Stimulated activated naive B cell treated with anti-CD40 and anti-IgM and Interleukin-4, amounts not matched to agents 10 μg/mL and 1 μg/mL and 100 μg/mL, for 72 hours (primary cell): Measurements from ENCODE around the gene GPC6.

Source experiments
- ATAC-seq, 2 donors: fragments of 150-1000 bp; cut with Tn5 transposase; replicated peaks; 2 replicates each; pipeline ENCODE4 v1.10.0; 2021; ENCODE audit warnings: moderate library complexity in 1 of 2
- DNase-seq: peaks from one replicate; pipeline ENCODE4 v3.0.0; 2021
- H3K27ac Mint-ChIP-seq: one replicate; pipeline ENCODE4 v1.8.0; 2022; ENCODE audit warnings: mild to moderate bottlenecking, mixed read lengths
- H3K27me3 Mint-ChIP-seq, 2 donors: one replicate each; pipeline ENCODE4 v1.8.0; 2022; ENCODE audit warnings: mixed read lengths in 2 of 2
- H3K36me3 Mint-ChIP-seq, 2 donors: one replicate each; pipeline ENCODE4 v1.8.0; 2022; ENCODE audit warnings: mixed read lengths in 2 of 2, mild to moderate bottlenecking in 1 of 2
- H3K4me1 Mint-ChIP-seq, 2 donors: one replicate each; pipeline ENCODE4 v1.8.0; 2022; ENCODE audit warnings: mixed read lengths in 2 of 2, mild to moderate bottlenecking in 1 of 2
- H3K4me3 Mint-ChIP-seq, 2 donors: one replicate each; pipeline ENCODE4 v1.8.0; 2022; ENCODE audit warnings: mild to moderate bottlenecking in 2 of 2, mixed read lengths in 2 of 2, moderate library complexity in 1 of 2
- H3K9me3 Mint-ChIP-seq, 2 donors: one replicate each; pipeline ENCODE4 v1.8.0; 2022; ENCODE audit warnings: mixed read lengths in 2 of 2, mild to moderate bottlenecking in 1 of 2

The GPC6 gene

DNA sequence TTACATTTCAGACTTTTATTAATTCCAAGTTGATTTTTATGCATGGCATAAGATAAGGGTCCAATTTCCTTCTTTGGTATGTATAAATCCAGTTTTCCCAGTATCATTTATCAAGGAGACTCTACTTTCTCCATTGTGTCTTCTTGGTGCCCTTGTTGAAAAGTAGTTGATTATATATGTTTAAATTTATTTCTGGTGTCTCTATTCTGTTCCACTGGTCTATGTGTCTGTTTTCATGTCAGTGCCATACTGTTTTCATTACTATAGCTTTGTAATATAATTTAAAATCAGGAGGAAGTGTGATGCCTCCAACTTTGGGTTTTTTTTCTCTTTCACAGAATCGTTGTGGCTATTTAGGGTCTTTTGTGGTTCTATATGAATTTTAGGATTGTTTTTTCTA, 1019.9 kb downstream of the GPC6 start:
- no peak for DNase-seq
- no peaks in the 10 kb centered on the region for H3K27me3 Mint-ChIP-seq
- ATAC-seq, result no peak
- peaks cover 0 to 5% of the 10 kb centered on the region in 2 donors for H3K4me1 Mint-ChIP-seq
- H3K36me3 Mint-ChIP-seq, result no peaks in the 10 kb centered on the region
- H3K4me3 Mint-ChIP-seq, result no peak overlapping the region
- no peak overlapping the region for H3K27ac Mint-ChIP-seq
- peaks cover 0 to 1% of the 10 kb centered on the region in 2 donors for H3K9me3 Mint-ChIP-seq

DNA sequence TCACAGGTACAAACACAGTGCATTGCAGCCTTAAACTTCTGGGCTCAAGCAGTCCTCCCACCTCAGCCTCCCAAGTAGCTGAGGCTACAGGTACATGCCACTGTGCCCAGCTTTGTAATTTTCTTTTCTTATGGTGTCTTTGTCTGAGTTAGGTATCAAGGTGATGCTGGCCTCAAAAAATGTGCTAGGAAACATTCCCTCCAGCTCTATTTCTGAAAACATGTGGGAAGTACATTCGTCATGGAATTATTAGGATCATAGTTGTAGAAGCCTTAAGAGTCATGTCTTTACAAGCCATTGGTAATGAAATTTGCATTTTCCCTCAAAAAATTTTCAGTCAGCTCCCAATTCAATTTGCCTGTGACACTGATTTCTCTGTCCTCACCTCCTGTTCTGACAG, 1021.3 kb downstream of the GPC6 start:
- ATAC-seq, result no peak
- DNase-seq, result no peak
- Mint-ChIP-seq H3K27me3 (no peaks in the 10 kb centered on the region), H3K36me3 (no peaks in the 10 kb centered on the region), H3K9me3 (peaks cover 0 to 1% of the 10 kb centered on the region in 2 donors), H3K4me3 (no peak overlapping the region), H3K27ac (no peak overlapping the region), H3K4me1 (peaks cover 0 to 5% of the 10 kb centered on the region in 2 donors)

- Mint-ChIP-seq H3K27ac (no peak overlapping the region), H3K4me3 (no peak overlapping the region), H3K4me1 (peaks cover 0 to 1% of the 10 kb centered on the region in 2 donors), H3K9me3 (peaks cover 0 to 1% of the 10 kb centered on the region in 2 donors), H3K27me3 (no peaks in the 10 kb centered on the region), H3K36me3 (no peaks in the 10 kb centered on the region)
- no peak for ATAC-seq
- no peak for DNase-seq
Measured at GRCh38 chr13:94248454-94249228, 1022.0 kb downstream of the GPC6 start.

GRCh38 chr13:94249512-94249911, 1022.9 kb downstream of the GPC6 start:
- Mint-ChIP-seq H3K27me3 (no peaks in the 10 kb centered on the region), H3K9me3 (peaks cover 0 to 1% of the 10 kb centered on the region in 2 donors), H3K4me3 (no peak overlapping the region), H3K4me1 (no peaks in the 10 kb centered on the region), H3K36me3 (no peaks in the 10 kb centered on the region), H3K27ac (no peak overlapping the region)
- ATAC-seq (no peak), DNase-seq (no peak)

DNA sequence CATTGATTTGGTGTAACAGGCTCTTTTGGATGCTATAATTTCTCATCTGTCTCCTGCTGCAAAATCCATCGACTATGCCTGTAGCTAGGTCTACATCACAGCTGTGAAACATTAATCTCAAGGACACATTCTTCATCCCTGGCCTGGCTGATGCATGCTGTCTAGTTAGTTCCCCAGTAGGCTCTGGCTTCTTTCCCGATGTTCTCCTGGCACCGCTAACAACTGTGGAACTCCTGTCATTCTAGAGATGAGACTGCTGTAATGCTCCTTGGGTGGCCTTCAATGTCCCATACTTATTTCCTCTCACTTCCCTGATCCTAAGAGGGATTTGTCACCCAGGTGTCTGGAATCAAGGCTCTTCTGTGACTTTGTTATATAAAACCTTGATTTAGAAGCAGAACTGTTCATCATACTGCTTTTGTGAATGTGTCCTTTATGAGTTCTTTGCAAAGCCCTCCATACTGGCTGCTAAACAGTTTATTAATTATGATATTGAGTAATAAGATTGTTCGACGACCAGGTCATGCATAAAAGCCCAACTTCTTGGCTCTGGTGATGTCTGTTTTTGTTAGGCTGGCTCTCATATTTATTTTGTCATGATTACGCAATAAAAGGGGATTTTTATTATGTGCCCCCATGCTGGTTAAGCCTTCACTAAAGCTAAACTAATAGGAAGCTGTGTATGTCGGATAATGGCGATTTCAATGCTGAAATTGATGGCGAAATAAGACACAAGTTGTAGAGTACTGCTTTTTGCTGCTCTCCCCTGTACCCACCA, 1025.4 kb downstream of the GPC6 start:
- peaks cover 0 to 1% of the 10 kb centered on the region in 2 donors for H3K9me3 Mint-ChIP-seq
- H3K36me3 Mint-ChIP-seq, result no peaks in the 10 kb centered on the region
- DNase-seq, result no peak
- H3K27me3 Mint-ChIP-seq, result peaks cover 0 to 6% of the 10 kb centered on the region in 2 donors
- H3K27ac Mint-ChIP-seq, result no peak overlapping the region
- no peak for ATAC-seq
- no peak overlapping the region for H3K4me3 Mint-ChIP-seq
- H3K4me1 Mint-ChIP-seq, result no peaks in the 10 kb centered on the region

- Mint-ChIP-seq H3K4me1 (no peaks in the 10 kb centered on the region), H3K9me3 (peaks cover 0 to 1% of the 10 kb centered on the region in 2 donors), H3K27ac (no peak overlapping the region), H3K27me3 (peaks cover 0 to 6% of the 10 kb centered on the region in 2 donors), H3K4me3 (no peak overlapping the region), H3K36me3 (no peaks in the 10 kb centered on the region)
- DNase-seq, result no peak
- no peak for ATAC-seq
Measured at GRCh38 chr13:94254737-94255136, 1028.1 kb downstream of the GPC6 start.

GRCh38 chr13:94256721-94257120, 1030.1 kb downstream of the GPC6 start:
- no peaks in the 10 kb centered on the region for H3K9me3 Mint-ChIP-seq
- H3K27ac Mint-ChIP-seq, result no peak overlapping the region
- no peaks in the 10 kb centered on the region for H3K36me3 Mint-ChIP-seq
- H3K27me3 Mint-ChIP-seq, result peaks cover 0 to 6% of the 10 kb centered on the region in 2 donors
- DNase-seq (no peak), ATAC-seq (no peak)
- H3K4me3 Mint-ChIP-seq, result no peak overlapping the region
- H3K4me1 Mint-ChIP-seq, result peaks cover 9 to 13% of the 10 kb centered on the region in 2 donors

DNA sequence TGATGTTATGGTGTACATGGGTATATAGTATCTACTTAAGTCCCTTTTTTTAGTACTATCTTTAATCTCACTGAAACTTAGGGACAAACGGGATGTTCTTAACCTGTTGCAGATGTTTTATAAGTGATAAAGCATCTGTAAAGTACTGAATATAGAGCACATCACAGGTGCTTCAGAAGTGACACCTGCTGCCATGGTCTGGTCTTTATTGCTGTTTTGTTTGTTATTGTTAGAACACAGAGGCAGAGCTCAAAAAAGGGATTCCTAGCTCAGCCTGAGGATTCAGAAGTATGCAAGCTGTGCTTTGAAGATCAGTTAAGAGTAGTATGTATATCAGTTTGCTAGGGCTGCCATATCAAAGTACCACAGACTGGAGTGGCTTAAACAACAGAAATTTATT, 1033.4 kb downstream of the GPC6 start:
- H3K27ac Mint-ChIP-seq, result no peak overlapping the region
- no peaks in the 10 kb centered on the region for H3K36me3 Mint-ChIP-seq
- no peak for ATAC-seq
- no peak for DNase-seq
- H3K27me3 Mint-ChIP-seq, result peaks cover 0 to 6% of the 10 kb centered on the region in 2 donors
- H3K4me3 Mint-ChIP-seq, result no peak overlapping the region
- peaks cover 13 to 16% of the 10 kb centered on the region in 2 donors for H3K4me1 Mint-ChIP-seq
- no peaks in the 10 kb centered on the region for H3K9me3 Mint-ChIP-seq

DNA sequence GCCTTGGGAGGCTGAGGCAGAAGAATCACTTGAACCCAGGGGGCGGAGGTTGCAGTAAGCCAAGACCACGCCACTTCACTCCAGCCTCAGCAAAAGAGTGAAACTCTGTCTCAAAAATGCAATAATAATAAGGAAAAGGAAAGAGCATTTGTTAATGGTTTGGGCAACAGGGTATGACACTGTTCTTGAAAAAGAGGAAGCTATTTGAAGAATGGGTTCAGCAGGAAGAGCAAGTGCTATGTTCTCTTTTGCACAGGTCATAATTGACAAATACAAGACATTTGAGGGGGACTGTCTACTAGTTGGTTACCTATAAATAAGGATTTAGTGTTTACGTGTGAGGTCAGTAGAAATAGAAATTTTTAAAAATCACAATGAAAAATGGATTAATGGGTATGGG, 1034.6 kb downstream of the GPC6 start:
- ATAC-seq, result peak; percentile 77 to 83
- Mint-ChIP-seq H3K9me3 (no peaks in the 10 kb centered on the region), H3K36me3 (no peaks in the 10 kb centered on the region), H3K4me1 (peaks cover 13 to 16% of the 10 kb centered on the region in 2 donors), H3K27ac (no peak overlapping the region), H3K4me3 (no peak overlapping the region), H3K27me3 (no peaks in the 10 kb centered on the region)
- DNase-seq, result no peak

DNA sequence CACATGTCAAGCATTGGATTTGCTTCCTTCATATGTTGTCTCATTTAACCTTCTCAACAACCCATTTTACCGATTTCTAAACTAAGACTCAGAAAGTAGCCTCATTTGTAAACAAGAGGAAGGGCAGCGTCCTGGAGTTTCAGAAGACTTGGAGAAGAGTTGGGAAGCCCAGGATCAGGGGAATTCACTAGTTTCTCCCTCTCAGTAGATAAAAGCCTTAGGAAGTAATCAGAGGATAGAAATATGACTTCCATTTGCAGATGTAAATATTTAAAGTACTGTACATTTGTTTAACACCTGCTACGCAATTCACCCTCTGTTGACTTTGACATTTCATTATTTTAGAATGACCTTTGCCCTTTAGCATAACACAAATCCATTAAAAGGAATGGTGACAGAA, 1036.4 kb downstream of the GPC6 start:
- Mint-ChIP-seq H3K27ac (no peak overlapping the region), H3K9me3 (no peaks in the 10 kb centered on the region), H3K36me3 (no peaks in the 10 kb centered on the region), H3K27me3 (no peaks in the 10 kb centered on the region), H3K4me3 (no peak overlapping the region), H3K4me1 (peaks cover 13 to 16% of the 10 kb centered on the region in 2 donors)
- ATAC-seq (no peak), DNase-seq (no peak)

GRCh38 chr13:94267581-94268366, 1041.2 kb downstream of the GPC6 start:
- DNase-seq (no peak), ATAC-seq (no peak)
- Mint-ChIP-seq H3K4me3 (no peak overlapping the region), H3K36me3 (no peaks in the 10 kb centered on the region), H3K27ac (no peak overlapping the region), H3K27me3 (no peaks in the 10 kb centered on the region), H3K4me1 (no peaks in the 10 kb centered on the region), H3K9me3 (no peaks in the 10 kb centered on the region)

GRCh38 chr13:94268661-94269060, 1042.1 kb downstream of the GPC6 start:
- H3K36me3 Mint-ChIP-seq, result no peaks in the 10 kb centered on the region
- H3K27me3 Mint-ChIP-seq, result no peaks in the 10 kb centered on the region
- DNase-seq (no peak), ATAC-seq (no peak)
- H3K4me3 Mint-ChIP-seq, result no peak overlapping the region
- no peak overlapping the region for H3K27ac Mint-ChIP-seq
- H3K9me3 Mint-ChIP-seq, result no peaks in the 10 kb centered on the region
- no peaks in the 10 kb centered on the region for H3K4me1 Mint-ChIP-seq

GRCh38 chr13:94269557-94269956, 1043.0 kb downstream of the GPC6 start:
- Mint-ChIP-seq H3K4me1 (no peaks in the 10 kb centered on the region), H3K27me3 (no peaks in the 10 kb centered on the region), H3K27ac (no peak overlapping the region), H3K4me3 (no peak overlapping the region), H3K9me3 (no peaks in the 10 kb centered on the region), H3K36me3 (no peaks in the 10 kb centered on the region)
- DNase-seq (no peak), ATAC-seq (no peak)

- H3K9me3 Mint-ChIP-seq, result no peaks in the 10 kb centered on the region
- no peaks in the 10 kb centered on the region for H3K36me3 Mint-ChIP-seq
- H3K27me3 Mint-ChIP-seq, result no peaks in the 10 kb centered on the region
- no peak for ATAC-seq
- no peak for DNase-seq
- peaks cover 0 to 1% of the 10 kb centered on the region in 2 donors for H3K4me1 Mint-ChIP-seq
- no peak overlapping the region for H3K4me3 Mint-ChIP-seq
- no peak overlapping the region for H3K27ac Mint-ChIP-seq
Measured at GRCh38 chr13:94270556-94270955, 1043.9 kb downstream of the GPC6 start.
